SH-SY5Y (cell line): ENCODE measurements around the gene SARNP.

Experiments used
- GATA2 ChIP-seq: IDR thresholded peaks from 2 replicates; pipeline ENCODE4 v1.6.1; 2011; ENCODE audit warnings: mild to moderate bottlenecking, low read depth, low read length
- GATA3 ChIP-seq: IDR thresholded peaks from 2 replicates; pipeline ENCODE4 v1.6.1; 2011; ENCODE audit warnings: low read depth, mild to moderate bottlenecking, low read length, moderate library complexity

DNA sequence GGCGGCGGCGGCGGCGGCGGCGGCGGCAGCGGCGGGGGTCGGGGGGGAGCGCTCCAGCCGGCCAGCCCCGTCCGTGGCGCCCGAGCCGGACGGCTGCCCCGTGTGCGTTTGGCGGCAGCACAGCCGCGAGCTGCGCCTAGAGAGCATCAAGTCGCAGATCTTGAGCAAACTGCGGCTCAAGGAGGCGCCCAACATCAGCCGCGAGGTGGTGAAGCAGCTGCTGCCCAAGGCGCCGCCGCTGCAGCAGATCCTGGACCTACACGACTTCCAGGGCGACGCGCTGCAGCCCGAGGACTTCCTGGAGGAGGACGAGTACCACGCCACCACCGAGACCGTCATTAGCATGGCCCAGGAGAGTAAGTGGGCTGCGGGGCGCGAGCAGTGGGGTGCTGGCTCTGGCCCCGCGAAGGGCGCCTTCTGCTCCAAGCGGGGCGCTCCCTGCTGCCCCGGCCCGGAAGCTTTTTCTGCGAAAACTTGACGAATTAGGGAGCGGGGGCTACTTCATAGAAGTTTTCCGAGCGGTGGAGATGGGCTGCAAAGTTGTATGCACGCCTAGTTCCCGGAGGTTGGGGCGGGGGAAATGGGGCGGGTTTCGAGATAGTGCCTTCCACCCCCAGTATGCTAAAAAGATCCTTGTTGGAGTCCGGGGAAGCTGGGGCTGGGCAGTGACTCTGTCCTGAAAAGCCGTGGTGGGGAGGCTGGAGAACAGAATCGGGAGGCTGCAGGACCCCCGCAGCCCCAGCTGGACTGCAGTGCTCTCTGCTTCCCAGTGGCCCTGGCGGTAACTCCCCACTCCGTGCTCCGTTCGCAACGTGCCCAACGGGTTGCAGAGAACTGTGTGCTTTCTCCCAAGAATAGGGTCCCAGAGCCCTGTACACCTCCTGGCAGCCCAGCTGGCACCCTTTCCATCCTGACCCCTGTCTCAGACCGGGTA lies 73.9 kb downstream of the SARNP start:
- TF ChIP-seq GATA2, result no peak
- no peak for TF ChIP-seq GATA3
